T follicular helper cell (primary cell): ENCODE results near the gene STK38.

Source experiments
- DNase-seq: peaks from one replicate; pipeline ENCODE4 v3.0.0-alpha.2; 2020; ENCODE audit warnings: low read depth

Gene STK38

DNA sequence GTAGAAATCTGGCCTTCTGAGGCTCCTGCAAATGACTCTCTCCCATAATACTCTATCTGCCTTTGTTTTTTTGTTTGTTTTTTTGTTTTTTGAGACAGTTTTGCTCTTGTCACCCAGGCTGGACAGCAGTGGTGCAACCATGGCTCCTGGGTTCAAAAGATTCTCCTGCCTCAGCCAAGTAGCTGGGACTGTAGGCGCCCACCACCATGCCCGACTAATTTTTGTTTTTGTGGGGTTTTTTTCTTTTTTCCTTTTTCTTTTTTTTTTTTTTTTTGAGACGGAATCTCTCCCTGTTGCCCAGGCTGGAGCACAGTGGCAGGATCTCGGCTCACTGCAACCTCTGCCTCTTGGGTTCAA, 16.6 kb upstream of the STK38 start:
- DNase-seq, result no peak

DNA sequence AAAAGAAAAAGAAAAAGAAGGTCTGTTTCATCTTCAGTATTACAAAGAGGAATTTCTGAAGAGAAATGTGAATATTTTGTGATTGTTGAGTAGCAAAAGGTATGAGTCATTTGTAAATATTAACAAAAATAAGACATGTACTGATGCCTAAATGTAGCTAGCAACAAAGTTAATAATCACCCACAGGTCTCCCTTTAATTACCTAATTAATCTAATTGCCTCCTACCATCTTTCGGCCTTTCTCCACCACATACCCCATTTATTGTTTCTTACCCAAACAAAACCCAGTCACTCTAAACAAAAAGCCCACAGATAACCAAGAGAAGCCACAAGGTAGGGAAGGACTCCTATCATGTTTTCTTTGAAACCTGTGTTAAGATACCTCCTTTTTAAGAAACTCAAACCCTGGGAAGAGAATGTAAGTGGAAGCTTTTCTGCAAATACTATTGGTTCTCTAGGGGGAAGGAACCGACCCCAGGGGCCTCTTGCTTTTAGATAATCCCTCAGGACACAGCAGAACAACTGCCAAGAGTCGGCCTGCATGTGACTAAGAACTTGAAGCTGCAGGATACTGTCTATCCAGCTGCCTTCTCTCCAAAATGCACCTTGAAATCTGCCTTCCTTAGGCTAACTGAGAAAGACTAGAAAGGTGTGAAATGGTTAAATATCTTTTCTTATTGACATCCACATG, 16.1 kb upstream of the STK38 start:
- no peak for DNase-seq

DNA sequence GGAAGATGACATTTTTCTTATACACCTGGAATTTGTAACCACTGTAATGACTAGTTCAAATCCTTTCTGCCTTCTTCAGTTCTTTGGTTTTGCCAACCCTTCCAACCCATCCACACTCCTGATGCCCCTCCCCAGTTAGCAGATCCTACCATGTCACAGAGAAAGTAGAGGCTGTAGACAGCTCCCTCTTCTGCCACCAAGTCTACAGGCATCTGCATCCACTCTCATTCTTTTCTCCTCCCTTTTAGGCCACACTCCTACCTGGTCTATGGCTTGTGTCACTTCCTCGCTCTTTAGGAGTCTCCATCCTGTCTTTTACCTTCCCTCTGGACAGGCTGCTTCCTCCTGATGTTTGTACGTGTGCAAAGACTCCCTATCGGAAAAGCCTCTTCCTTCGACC, 13.5 kb upstream of the STK38 start:
- DNase-seq, result no peak

DNA sequence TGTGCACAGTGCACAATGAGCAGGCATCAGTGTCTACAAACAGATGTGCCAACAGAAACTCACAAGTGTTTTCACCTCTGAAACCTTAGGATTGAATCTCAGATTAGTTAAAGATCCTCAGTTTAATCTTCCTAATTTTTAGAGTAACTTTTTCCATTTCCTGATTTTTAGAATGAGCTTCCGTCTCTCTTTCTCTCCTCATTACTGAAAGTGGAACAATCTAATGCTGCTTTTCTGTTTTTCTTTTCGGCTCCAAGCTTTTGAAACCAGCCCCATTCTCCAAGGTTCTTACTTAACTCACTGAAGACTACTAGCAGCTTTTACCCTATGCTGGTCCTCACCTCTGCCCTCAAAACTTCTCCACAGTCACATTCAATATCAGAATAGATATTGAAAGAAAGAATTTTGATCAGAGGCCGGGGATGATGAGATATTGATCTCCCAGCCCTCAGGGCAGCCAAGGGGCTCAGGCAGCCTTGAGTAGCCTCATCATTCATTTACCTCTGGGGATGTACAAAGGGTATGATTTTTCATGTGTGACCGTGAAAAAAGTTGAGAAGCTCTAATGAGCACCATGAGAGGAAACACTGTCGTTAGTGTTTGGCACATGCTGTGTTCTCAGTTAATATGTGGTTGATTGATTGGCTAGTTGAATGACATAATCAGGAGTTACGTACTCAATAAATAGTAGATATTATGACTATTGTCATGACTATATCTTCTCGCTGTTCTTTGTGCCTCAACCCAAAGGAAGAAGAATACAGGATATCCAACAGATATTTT, 11.9 kb upstream of the STK38 start:
- DNase-seq, result no peak

DNA sequence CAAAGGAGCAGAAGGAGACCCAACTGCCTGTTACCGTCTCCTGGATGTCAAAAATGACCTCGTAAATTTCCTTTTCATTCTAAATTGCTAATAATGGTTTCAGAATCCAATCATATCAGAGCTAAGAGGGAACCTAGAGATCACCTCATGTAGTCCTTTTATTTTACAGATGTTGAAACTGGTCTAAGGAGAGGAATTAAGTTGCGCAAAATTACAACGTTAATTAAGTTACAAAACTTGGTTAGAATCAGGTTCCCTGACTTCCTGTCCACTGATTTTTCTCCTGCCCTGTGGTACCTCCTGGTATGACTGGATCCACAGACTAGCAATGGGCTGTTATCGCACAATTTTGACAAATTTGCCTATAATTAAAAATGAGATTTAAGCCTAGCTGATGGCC, 9.0 kb upstream of the STK38 start:
- DNase-seq, result no peak

DNA sequence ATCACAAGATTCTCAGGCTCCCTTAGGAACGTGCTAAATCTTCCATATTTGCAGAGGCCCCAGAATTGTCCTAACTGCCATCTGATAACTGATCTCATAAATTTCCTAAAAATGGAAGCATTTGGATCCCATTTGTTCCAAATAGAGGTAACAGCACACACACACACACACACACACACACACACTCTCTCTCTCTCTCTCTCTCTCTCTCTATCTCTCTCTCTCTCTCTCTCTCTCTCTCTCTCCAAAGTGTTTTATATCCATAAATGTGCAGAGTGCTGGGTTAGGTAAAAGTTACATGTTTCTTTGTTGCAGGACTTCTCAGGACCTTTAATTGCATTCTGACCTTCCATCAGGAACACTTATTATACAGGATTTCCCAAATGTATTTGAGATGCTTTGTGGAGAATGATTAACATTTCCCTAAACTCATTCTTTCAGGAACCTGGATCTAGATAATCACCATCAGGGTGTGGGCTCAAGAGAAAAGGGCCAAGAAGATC, 8.5 kb upstream of the STK38 start:
- no peak for DNase-seq

DNA sequence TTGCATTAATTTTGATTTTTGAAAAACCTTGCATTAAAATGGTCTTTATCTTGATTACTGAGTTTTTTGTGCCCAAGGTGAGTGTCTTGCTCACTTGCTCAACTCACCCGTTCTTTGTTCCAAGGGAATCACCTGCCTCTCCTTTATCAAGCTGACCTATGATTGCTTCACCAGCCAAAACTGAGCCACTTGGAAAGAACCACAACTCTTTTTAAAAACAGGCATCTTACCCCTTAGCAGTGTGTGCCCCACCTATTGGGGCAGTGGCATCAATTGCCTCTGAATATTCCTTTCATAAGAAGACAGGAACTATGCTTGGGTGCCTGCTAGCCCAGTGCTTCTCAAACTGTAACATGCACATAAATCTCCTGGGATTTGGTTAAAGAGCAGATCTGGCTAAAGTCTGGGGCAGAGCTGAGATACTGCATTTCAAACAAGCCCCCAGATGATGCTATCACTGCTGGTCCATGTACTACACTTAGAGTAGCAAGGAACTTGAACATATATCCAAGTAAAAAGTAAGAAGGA, 3.3 kb upstream of the STK38 start:
- DNase-seq, result no peak

DNA sequence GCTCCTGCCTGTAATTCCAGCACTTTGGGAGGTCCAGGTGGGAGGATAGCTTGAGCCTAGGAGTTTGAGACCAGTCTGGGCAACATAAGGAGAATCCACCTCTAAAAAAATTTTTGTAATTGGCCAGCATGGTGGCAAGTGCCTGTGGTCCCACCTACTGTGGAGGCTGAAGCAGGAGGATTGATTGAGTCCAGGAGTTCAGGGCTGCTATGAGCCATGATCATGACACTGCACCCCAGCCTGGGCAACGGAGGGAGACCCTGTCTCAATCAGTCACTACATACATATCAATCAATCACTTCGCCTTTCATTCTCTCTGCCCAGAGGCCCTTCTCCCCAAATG, 1.1 kb upstream of the STK38 start:
- DNase-seq, result no peak

DNA sequence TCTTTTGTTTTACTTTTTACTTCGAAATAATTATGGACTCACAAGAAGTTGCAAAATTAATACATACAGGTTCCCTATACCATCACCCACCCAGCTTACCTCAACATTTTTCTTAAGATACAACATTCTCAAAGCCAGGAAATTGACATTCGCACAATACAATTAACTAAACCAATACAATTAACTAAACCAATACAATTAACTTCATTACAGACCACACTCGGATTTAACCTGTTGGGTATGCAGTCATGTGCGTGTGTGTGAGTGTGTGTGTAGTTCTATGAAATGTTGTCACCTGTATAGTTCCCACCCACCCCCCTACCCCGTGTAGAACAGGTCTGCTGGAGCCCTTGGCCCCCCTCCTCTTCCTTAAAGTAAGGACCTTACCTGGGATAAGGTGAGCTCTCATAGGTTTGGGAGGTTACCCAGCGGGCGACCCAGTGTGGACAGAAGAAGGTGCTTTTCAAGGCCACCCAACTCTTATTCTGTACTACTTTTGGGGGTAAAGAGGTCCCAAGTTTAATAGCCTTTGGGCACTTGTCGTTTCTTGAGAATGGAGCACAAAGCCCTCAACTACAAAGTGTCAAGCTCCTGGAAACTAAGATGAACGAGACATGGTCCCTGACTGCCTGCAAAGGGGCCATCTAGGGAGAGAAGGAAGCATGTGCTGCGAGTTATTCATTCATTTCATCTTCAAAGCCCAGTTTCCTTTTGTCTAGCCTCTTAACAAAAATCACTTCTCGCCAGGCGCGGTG, 544 bp upstream of the STK38 start:
- no peak for DNase-seq

DNA sequence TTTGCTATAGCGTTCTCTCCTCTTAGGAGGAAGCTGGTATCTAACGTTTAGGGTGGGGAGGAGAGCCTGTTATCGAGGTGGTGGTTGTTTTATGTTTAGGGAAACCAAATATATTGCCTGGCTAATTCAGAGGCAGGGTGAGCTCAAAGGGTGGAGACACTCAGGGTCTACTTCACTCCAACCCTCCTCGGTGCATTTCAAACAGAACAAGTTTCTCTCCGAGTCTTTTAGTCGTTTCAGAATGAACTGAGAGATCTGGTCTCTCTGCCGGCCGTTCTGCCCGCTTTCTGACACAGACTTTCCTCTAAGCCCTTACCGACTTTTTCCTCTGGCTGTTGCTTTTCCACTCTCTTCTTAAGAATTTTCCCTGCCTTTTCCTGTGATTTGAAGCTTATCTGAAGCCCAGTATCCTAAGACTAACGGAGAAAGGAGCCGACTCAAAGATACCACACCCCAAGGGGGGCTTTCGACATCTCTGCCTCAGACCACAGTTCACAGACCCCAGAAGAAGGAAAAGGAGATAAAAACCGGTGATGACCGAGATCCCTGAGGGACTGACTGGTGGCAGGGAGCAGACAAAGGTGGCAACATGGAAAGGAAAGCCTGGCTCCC, 865 bp downstream of the STK38 start:
- DNase-seq, result no peak

DNA sequence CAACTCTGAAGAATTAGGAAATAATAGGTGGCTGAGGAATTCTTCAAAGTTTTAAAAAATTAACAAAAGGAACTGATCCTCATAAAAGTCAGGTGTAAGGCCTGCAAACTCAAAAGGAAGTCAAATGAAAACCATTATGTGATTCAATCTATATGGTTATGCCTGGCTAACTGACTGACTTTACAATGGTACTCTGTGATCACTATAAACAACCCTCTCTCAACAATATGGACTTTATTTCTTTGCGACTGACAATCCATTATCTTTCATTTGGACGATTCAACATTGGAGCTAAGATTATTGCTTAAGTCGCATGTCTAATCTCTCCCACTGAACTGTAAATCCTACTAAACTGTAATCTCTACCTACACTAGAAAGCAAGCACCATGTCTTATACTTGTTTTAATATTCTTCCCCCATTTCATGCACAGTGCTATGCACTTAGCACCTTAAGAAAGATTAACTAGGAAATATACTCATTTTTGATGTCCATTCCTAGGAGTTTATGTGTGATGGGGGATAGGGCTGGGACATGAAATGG, 1.4 kb downstream of the STK38 start:
- no peak for DNase-seq

DNA sequence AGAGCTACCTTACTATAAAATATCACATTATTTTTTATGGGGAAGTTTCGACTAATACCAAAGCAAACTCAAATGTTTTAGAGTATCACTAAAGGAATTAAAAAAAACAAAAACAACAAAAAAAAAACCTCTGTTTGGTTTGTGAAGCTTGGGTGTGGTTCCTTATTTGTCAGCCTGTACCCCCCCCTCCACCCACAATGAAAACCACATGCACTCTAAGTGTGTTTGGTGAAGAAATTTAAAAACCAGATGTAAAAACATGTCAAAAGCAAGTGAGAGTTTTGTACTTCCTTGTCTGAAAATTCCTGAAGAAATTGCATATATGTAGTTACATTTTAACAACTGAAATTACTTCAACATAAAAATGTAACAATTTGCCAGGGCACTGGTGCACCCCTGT, 3.1 kb downstream of the STK38 start:
- peak; percentile 66 for DNase-seq

DNA sequence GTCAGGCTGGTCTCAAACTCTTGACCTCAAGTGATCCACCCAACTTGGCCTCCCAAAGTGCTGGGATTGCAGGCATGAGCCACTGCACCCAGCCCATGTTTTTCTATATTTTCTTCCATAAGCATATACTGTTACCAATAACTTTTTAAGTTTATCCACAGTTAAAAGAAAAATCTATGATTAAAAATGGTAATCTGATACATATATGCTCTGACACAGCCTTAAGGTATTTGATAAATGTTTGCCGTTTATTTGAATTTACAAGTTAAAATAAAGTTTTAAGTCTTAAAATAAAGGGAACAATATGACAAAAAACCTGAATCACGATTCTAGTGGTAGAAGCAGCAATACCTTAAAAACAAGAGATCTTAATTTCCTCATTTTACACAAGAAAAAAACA, 5.2 kb downstream of the STK38 start:
- no peak for DNase-seq

DNA sequence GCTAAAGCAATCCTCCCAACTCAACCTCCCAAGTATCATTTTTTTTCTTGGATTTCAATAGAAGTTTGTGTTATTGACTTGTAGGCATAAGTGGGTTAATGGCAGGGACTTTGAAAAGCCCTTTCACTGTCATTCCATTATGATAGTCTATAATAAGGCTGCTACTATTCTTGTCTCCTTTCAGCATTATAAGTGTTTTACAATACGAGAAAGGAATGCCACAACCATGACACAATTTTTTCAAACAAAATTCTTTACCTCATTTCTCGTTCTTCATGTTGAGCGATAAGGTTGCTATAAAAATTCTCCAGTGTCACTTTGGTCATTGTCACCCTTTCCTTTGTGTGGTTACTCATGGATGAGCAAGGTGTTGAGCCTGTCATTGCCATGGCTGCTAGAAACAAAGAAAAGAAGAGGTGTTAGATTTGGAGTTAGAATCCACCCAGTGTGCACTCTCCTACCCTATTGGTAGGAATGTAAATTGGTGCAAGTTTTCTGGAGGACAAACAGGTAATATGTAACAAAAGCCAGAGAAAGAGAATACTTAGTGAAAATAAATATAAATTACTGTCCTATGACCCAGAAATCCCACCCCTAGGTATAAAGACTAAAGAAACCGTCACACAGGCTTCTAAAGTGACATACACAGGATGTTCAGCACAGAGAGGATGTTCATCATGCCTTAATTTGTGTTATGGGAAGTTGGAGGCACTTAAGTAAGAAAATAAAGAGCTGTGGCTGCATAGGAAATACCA, 7.3 kb downstream of the STK38 start:
- DNase-seq, result no peak

DNA sequence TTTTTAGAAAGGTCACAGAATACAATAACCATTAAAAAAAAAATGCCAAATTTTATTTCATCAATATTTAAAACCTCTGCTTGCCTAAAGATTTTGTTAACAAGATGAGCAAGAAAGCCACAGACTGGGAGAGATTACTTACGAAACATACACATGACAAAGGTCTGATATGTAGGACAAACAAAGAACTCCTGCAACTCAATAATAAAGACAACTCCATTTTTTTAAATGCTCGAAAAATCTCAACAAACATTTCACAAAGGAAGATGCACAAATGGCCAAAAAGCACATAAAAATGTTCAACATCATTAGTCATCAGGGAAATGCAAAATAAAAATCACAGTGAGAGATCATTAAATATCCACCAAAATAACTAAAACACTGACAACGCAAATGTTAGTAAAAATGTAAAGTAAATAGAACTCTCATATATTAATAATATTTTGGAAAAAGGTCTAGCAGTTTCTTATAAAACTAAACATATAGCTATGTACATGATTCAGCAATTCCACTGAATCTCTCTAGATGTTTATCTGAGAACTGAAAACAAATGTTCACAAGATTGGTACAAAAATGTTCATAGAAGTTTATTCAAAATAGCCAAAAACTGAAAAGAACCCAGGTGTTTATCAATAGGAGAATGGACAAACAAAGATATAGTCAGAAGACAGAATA, 10.3 kb downstream of the STK38 start:
- no peak for DNase-seq

DNA sequence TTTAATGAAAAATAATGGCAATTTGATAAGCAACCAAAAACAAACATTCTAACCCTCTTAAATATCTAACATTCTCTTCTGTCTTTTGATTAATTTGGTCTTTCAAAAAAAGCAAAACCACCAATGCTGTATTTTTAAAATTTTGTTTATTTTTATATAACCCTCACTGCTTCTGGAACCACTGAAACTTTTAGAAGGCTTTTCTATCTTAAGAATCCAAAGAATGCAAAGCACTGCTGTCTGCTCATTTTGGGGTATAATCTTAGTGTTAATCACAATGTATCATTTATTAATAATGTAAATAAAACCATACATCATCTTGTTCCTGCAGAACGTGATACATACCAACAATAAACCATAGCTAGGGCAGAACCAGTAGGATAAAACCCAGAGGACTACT, 14.0 kb downstream of the STK38 start:
- DNase-seq, result no peak

DNA sequence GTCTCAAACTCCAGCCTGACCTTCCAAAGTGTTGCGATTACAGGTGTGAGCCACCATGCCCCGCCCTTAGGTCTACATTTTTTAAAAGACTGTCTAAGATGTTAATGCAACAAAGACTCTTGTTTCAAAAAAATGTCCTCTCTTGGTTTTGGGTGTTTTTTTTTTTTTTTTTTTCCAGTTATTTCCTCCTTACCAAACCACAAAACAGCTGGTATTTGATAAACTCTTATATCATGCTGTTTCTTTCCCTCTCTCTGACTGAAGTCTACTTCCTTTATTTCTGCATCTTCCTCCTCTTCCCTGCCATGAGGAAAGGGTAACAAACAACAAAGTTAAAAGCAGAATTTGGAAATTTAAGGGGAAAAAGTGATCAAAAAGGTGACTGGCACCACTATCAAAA, 21.2 kb downstream of the STK38 start:
- no peak for DNase-seq

DNA sequence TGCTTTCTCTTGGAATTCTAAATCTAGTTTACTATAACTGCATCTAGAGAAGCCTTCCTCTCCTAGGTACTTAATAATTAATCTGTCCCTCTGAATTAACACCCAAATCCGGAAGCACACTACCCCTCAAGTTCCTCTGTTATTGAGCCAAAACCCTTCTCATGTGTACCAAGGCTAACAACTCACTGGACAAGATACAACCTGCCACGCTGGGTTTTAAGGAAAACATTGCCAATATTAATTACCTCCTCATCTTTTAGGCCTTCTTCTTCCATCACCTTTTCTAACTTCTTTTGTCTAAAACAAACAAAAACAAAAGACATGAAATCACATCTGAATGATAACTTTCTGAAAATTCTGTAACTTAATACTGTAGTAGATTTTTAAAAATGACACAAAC, 21.9 kb downstream of the STK38 start:
- DNase-seq, result no peak

DNA sequence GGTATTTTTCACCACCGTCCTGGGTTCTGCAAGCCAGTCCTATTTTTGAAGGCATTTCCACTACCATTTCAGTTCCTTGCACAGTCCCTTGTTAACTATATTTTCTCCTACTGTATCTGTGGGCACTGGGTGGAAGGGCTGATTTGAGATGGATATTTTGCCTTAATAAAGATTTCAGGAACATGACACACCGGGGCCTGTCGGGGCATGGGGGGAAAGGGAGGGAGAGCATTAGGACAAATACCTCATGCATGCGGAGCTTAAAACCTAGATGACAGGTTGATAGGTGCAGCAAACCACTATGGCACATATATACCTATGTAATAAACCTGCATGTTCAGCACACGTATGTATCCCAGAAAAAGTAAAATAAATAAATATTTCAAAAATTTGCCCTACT, 22.4 kb downstream of the STK38 start:
- no peak for DNase-seq

DNA sequence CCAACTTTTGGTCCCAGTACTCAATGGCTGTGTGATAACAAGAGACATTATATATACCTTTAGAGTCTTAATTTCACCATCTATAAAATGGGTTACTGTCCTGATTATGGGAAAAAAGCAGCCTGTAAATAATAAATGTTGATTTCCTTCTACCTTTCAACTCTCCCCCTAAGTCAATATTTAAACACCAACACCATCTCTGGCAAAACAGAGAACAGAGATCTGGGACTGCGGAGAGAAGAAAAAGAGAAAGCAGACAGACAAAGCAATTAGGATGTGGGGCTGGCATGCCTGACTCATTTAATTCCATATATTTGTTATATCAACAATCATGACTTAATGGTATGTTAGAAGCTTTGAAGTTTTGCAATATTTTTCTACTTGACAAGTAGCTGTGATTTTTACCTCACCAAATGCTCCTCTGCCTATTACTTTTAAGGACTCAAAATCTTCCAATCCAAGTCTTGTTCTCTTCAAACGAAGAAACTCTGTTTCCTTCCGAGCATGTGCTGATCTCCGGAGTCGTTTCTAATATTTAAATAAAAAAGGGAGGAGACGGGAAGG, 23.3 kb downstream of the STK38 start:
- DNase-seq, result no peak
